Esophagus muscularis mucosa (tissue), 4 donors: ENCODE data around the gene PROSER3. TPM values are rescaled to one million over a fixed set of nuclear protein-coding genes. Genes with fewer than 3 reads are reported as not detected.

Experiments
- DNase-seq: peaks from one replicate; pipeline ENCODE4 v3.0.0-alpha.2; 2017; ENCODE audit errors: extremely low spot score
- H3K27ac ChIP-seq, 4 donors: fragments of 200-600 bp; sonication (generic); replicated peaks in 1 of 4; 1 replicate in 3 of 4; 2 replicates in 1 of 4; pipeline ENCODE4 v1.5.1; 2016 to 2019; ENCODE audit warnings: mild to moderate bottlenecking in 1 of 4
- H3K27me3 ChIP-seq, 4 donors: fragments of 200-600 bp; sonication (generic); one replicate each; pipeline versions ENCODE4 v1.5.1 to v1.6.0; 2016 to 2019
- H3K36me3 ChIP-seq, 4 donors: fragments of 200-600 bp; sonication (generic); one replicate each; pipeline ENCODE4 v1.5.1; 2016 to 2019
- H3K4me1 ChIP-seq, 4 donors: fragments of 200-600 bp; sonication (generic); one replicate each; pipeline ENCODE4 v1.5.1; 2016 to 2019
- H3K4me3 ChIP-seq, 4 donors: fragments of 200-600 bp; sonication (generic); 1 replicate in 2 of 4; 2 replicates in 2 of 4; pipeline ENCODE4 v1.5.1; 2016 to 2019; ENCODE audit warnings: mild to moderate bottlenecking in 4 of 4, moderate library complexity in 1 of 4
- H3K9me3 ChIP-seq, 4 donors: fragments of 200-600 bp; sonication (generic); 1 replicate in 3 of 4; 2 replicates in 1 of 4; pipeline ENCODE4 v1.5.1; 2016 to 2019
- CTCF ChIP-seq, 3 experiments: fragments of 200-600 bp in 2 of 3; fragments of 450-650 bp in 1 of 3; sonication (generic) in 2 of 3; IDR thresholded peaks; one replicate each; pipeline ENCODE4 v1.5.1; 2017 to 2019; ENCODE audit warnings: antibody characterized with exemption in 3 of 3, mild to moderate bottlenecking in 2 of 3, moderate library complexity in 1 of 3
- EP300 ChIP-seq: sonication (generic); formaldehyde crosslinking; IDR thresholded peaks from one replicate; pipeline ENCODE4 v1.6.1; 2017; ENCODE audit warnings: antibody characterized with exemption
- POLR2A ChIP-seq: fragments of 450-650 bp; IDR thresholded peaks from one replicate; pipeline ENCODE4 v1.6.1; 2017; ENCODE audit warnings: antibody characterized with exemption, moderate library complexity, mild to moderate bottlenecking, low read depth
- POLR2AphosphoS5 ChIP-seq, 2 donors: sonication (generic); formaldehyde crosslinking; IDR thresholded peaks; one replicate each; pipeline ENCODE4 v1.6.1; 2017; ENCODE audit warnings: antibody characterized with exemption in 2 of 2
- WGBS: methylation state at CpG from one replicate; pipeline ENCODE4 v1.1.5; 2018; 5-methylcytosine and 5-hydroxymethylcytosine counted together
- intact Hi-C: fragments of 100-400 bp; cut with DNase I; formaldehyde crosslinking; loops from one replicate; pipeline ENCODE4 v1.15.1; 2023
- total RNA-seq, 4 donors: library from RNA; depleted of rRNA; stranded (reverse); fragments of >200 nt; gene quantifications; one replicate each; pipeline versions ENCODE4 v1.1.0 to v1.2.1, GENCODE V29; 2016

The PROSER3 gene
- total RNA-seq, 4 donors from 2014 or later, result 5.6 to 8.7 (median 7.1) TPM

GRCh38 chr19:35740108-35740422 is 17.9 kb upstream of the PROSER3 start:
- Histone ChIP-seq H3K9me3 (no peaks in the 10 kb centered on the region), H3K27ac (peak overlapping the region; percentile 80 to 94 (median 88)), H3K4me1 (peaks cover 24 to 61% (median 37%) of the 10 kb centered on the region in 4 donors), H3K27me3 (no peaks in the 10 kb centered on the region), H3K36me3 (peaks cover 27 to 67% (median 52%) of the 10 kb centered on the region in 4 donors), H3K4me3 (peak overlapping the region; percentile 58 to 67 (median 66))
- no peak for TF ChIP-seq POLR2A
- intact Hi-C loops, result no loop called here
- no peak for DNase-seq
- 39% methylated on average over 3 of the region's 16 CpGs for WGBS

DNA sequence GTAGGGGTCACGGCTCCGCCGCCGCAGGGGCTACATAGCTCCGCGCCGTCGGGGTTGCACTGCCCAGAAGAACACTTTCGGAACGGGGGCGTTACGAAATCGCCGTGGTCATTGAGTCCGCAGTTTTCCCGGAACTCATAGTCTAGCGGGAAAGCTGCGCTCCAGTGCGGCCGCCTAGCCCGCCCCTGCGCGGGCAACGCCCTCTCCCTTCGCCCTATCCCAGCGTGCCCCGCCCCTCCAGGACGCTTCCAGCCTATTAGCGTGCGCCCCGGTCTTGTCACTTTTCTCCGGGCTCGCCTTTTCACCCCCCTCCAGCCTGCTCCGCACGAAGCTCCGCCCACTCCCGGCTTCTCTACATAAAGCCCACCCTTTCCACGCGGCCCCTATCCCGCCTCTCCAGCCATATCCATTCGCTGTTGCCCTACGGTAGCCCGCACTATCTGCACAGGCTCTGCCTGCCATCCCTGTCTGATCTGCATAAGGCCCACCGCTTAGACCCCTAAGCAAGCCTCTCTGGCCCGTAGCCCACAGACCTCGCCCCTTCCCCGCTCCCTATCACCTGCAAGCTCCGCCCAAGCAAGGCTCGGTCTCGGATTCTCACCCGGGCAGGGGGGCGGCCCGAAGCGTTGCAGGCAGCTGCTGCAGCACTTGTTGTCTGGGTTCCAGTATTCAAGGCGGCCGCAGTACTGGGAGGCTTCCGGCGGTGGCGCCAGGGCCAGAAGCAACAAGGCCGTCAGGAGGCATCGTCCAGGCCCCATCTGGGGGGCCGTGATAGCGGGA is 17.4 kb upstream of the PROSER3 start:
- intact Hi-C loops, result no loop called here
- Histone ChIP-seq H3K27me3 (no peaks in the 10 kb centered on the region), H3K4me1 (peaks cover 24 to 61% (median 37%) of the 10 kb centered on the region in 4 donors), H3K4me3 (peak overlapping the region; percentile 58 to 67 (median 66)), H3K36me3 (peaks cover 22 to 61% (median 47%) of the 10 kb centered on the region in 4 donors), H3K27ac (peak overlapping the region; percentile 80 to 94 (median 88)), H3K9me3 (no peaks in the 10 kb centered on the region)
- WGBS, result under 1% methylated on average over 17 of the region's 63 CpGs
- DNase-seq, result peak; percentile 99
- TF ChIP-seq POLR2A (no peak), POLR2AphosphoS5 (IDR thresholded peaks at IDR 0.05) (peak; percentile 76), CTCF (IDR thresholded peaks at IDR 0.05) (peak in 1 of 3 experiments; percentile 36), EP300 (peak; percentile 86)

GRCh38 chr19:35741203-35741515 is 16.8 kb upstream of the PROSER3 start:
- TF ChIP-seq CTCF (IDR thresholded peaks at IDR 0.05) (no peak), POLR2AphosphoS5 (IDR thresholded peaks at IDR 0.05) (no peak), POLR2A (no peak), EP300 (no peak)
- 17% methylated on average over 2 of the region's 12 CpGs for WGBS
- no peaks in the 10 kb centered on the region for H3K9me3 ChIP-seq
- no peak for DNase-seq
- intact Hi-C loops, result no loop called here
- H3K4me3 ChIP-seq, result peak overlapping the region; percentile 58 to 67 (median 66)
- H3K27ac ChIP-seq, result peak overlapping the region; percentile 80 to 94 (median 88)
- peaks cover 28 to 66% (median 42%) of the 10 kb centered on the region in 4 donors for H3K4me1 ChIP-seq
- H3K27me3 ChIP-seq, result no peaks in the 10 kb centered on the region
- peaks cover 22 to 56% (median 42%) of the 10 kb centered on the region in 4 donors for H3K36me3 ChIP-seq

GRCh38 chr19:35742121-35742724 is 15.8 kb upstream of the PROSER3 start, which contains the start of gene IGFLR1:
TSS of gene IGFLR1 (minus strand) at chr19:35742452. CDS start at chr19:35741180, 1,272 bp downstream.
- WGBS, result 72% methylated on average over 9 of the region's 9 CpGs
- TF ChIP-seq CTCF (IDR thresholded peaks at IDR 0.05), result no peak
- no peak for TF ChIP-seq POLR2A
- TF ChIP-seq POLR2AphosphoS5 (IDR thresholded peaks at IDR 0.05), result no peak
- TF ChIP-seq EP300, result no peak
- Histone ChIP-seq H3K9me3 (no peaks in the 10 kb centered on the region), H3K27ac (peak within 1 kb of the TSS; percentile 80 to 94 (median 88)), H3K36me3 (peaks cover 16 to 45% (median 34%) of the 10 kb centered on the region in 4 donors), H3K4me3 (peak within 1 kb of the TSS; percentile 58 to 67 (median 66)), H3K4me1 (peaks cover 34 to 77% (median 49%) of the 10 kb centered on the region in 4 donors), H3K27me3 (no peaks in the 10 kb centered on the region)
- DNase-seq, result no peak
- intact Hi-C loops, result no loop called here
